ENCODE data around the gene MXRA8.
"Not testable (repeated sequence)": the region's sequence is repeated elsewhere in the genome, so short reads cannot be mapped to it uniquely, and the experiment has no call there.

Gene MXRA8

DNA sequence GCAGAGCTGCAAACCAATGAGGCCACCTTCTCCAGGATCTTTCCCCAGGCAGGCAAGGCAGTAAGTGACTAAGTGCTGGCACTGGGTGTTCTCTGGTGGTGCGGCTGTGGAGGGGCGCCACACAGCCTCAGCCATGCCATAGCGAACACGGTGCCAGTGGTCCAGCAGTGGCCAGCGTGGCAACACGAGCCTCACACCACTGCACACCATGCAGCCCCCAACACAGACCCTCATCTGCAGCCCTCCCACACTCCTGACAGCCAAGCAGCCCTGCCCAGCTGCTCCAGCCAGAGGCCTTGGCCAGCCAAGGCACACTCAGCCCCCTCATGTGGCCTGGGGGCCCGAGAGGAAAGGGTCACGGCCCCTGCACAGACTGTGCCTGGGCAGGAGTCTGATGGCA lies 36.9 kb downstream of the MXRA8 start:
- H3K36me3 ChIP-seq (ENCODE audit: control insufficient read depth, insufficient read depth, low read length, severe bottlenecking), result peaks cover 15% of the 10 kb centered on the region
- H3K9me3 ChIP-seq (ENCODE audit: control insufficient read depth, low read length), result no peaks in the 10 kb centered on the region
- H3K27me3 ChIP-seq (replicated peaks; ENCODE audit: control insufficient read depth, insufficient read depth, low read length), result no peaks in the 10 kb centered on the region
- peak overlapping the region; percentile 39 for H3K9ac ChIP-seq (ENCODE audit: low read length)
- H3K4me1 ChIP-seq (ENCODE audit: control insufficient read depth, insufficient read depth, low read length), result peaks cover 44% of the 10 kb centered on the region
- no peak overlapping the region for H3K4me3 ChIP-seq (ENCODE audit: low read length)
- DNase-seq (ENCODE audit: low read depth), result no peak

GRCh38 chr1:1320666-1321448 lies 37.5 kb downstream of the MXRA8 start:
- Histone ChIP-seq H3K9me3 (ENCODE audit: control insufficient read depth, low read length) (no peaks in the 10 kb centered on the region), H3K4me1 (ENCODE audit: control insufficient read depth, insufficient read depth, low read length) (peaks cover 42% of the 10 kb centered on the region), H3K9ac (ENCODE audit: low read length) (peak overlapping the region; percentile 39), H3K36me3 (ENCODE audit: control insufficient read depth, insufficient read depth, low read length, severe bottlenecking) (peaks cover 15% of the 10 kb centered on the region), H3K4me3 (ENCODE audit: low read length) (no peak overlapping the region), H3K27me3 (replicated peaks; ENCODE audit: control insufficient read depth, insufficient read depth, low read length) (no peaks in the 10 kb centered on the region)
- DNase-seq (ENCODE audit: low read depth), result no peak

DNA sequence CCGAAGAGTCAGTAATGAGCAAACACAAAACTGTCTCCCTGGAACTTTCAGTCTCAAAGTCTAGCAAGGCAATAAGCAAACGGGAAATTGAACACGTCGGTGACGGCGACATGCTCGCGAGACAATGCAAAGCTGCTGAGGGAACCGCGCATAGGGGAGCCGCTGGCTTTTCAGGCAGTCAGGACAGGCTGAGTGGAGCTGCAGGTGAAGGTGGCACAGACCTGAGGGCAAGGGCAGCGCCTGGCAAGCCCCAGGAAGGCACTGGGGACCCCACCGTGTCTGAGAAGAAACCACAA lies 38.8 kb downstream of the MXRA8 start:
- Histone ChIP-seq H3K4me1 (ENCODE audit: control insufficient read depth, insufficient read depth, low read length) (peaks cover 34% of the 10 kb centered on the region), H3K27me3 (replicated peaks; ENCODE audit: control insufficient read depth, insufficient read depth, low read length) (no peaks in the 10 kb centered on the region), H3K36me3 (ENCODE audit: control insufficient read depth, insufficient read depth, low read length, severe bottlenecking) (peaks cover 19% of the 10 kb centered on the region), H3K9ac (ENCODE audit: low read length) (no peak overlapping the region), H3K4me3 (ENCODE audit: low read length) (no peak overlapping the region), H3K9me3 (ENCODE audit: control insufficient read depth, low read length) (no peaks in the 10 kb centered on the region)
- no peak for DNase-seq (ENCODE audit: low read depth)

DNA sequence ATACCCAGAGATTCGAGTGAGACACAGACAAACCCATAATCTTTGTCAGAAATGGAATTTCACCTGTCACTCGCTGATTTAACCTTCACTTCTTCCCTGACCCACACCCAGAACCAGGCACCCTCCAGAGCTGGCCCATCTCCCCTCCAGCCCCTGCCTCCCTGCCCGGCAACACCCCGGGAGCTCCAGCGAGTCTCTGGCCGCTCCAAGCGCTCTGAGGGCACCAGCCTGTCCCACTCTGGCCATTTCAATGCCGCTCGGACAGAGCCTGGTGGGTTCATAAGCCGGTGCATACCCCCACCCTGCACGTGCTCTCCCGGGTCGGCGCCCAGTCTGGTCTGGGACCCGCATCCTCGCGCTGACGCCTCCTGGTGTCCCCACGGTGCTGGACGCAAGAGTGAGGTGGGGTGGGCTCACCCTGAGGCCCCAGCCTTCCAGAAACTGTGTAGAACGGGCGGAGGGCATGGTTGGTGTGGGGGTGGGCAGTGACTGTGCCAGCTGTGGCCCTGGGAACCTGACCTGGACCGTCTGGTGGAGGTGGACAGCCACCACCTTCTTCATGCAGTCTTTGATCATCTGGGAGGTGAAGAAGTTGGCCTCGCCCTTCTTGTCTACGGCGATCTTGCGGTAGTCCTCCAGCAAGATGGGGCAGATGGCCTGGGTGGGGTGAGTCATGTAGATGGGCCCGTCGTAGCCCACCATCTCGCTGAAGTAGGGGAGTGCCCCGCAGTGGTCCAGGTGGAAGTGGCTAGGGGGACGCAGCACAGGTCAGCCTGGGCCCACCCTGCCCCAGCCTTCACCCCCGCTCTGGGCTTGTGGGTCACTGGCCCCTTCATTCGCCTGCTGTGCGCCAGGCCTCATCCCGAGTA lies 39.3 kb downstream of the MXRA8 start:
- Histone ChIP-seq H3K27me3 (replicated peaks; ENCODE audit: control insufficient read depth, insufficient read depth, low read length) (no peaks in the 10 kb centered on the region), H3K4me3 (ENCODE audit: low read length) (no peak overlapping the region), H3K9ac (ENCODE audit: low read length) (peak overlapping the region; percentile 39), H3K36me3 (ENCODE audit: control insufficient read depth, insufficient read depth, low read length, severe bottlenecking) (peaks cover 25% of the 10 kb centered on the region), H3K9me3 (ENCODE audit: control insufficient read depth, low read length) (no peaks in the 10 kb centered on the region), H3K4me1 (ENCODE audit: control insufficient read depth, insufficient read depth, low read length) (peaks cover 34% of the 10 kb centered on the region)
- DNase-seq (ENCODE audit: low read depth), result no peak

DNA sequence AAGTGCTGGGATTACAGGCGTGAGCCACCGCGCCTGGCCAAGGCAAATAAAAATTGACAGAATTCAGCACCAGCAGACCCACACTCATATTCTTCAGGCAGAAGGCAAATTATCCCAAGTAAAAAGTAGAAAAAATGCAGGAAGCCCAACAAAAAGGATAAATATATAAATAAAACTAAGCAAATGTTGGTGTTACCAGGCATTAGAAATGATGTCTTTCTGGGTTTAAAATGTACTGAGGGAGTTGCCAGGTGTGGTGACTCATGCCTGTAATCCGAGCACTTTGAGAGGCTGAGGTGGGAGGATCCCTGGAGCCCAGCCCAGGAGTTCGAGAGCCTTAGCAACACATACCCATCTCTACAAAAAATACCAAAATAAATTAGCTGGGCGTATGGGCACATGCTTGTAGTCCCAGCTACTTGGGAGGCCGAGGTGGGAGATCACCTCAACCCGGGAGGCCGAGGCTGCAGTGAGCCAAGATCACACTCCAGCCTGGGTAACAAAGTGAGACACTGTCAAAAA lies 40.2 kb downstream of the MXRA8 start:
- no peaks in the 10 kb centered on the region for H3K9me3 ChIP-seq (ENCODE audit: control insufficient read depth, low read length)
- H3K27me3 ChIP-seq (replicated peaks; ENCODE audit: control insufficient read depth, insufficient read depth, low read length), result no peaks in the 10 kb centered on the region
- peaks cover 34% of the 10 kb centered on the region for H3K36me3 ChIP-seq (ENCODE audit: control insufficient read depth, insufficient read depth, low read length, severe bottlenecking)
- peak overlapping the region; percentile 39 for H3K9ac ChIP-seq (ENCODE audit: low read length)
- no peak overlapping the region for H3K4me3 ChIP-seq (ENCODE audit: low read length)
- peak; percentile 93 for DNase-seq (ENCODE audit: low read depth)
- peaks cover 30% of the 10 kb centered on the region for H3K4me1 ChIP-seq (ENCODE audit: control insufficient read depth, insufficient read depth, low read length)

DNA sequence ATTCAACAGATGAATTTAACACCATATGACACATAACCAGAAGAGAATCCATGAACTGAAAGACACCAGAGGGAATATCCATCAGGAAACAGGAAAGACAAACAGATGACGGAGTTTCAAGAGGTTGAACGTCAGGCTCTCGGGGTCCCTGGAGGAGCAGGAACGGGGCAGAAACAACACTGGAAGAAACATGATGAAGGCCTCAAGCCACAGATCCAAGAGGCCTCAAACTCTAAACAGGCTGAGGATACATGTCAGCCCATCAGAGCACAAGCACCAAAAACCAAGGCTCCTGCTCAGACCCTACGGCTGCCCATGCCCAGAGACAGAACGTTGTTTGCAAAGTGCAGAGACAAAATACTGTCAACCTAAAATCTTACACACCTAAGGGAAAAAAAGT lies 40.9 kb downstream of the MXRA8 start:
- no peaks in the 10 kb centered on the region for H3K9me3 ChIP-seq (ENCODE audit: control insufficient read depth, low read length)
- H3K27me3 ChIP-seq (replicated peaks; ENCODE audit: control insufficient read depth, insufficient read depth, low read length), result no peaks in the 10 kb centered on the region
- peaks cover 41% of the 10 kb centered on the region for H3K36me3 ChIP-seq (ENCODE audit: control insufficient read depth, insufficient read depth, low read length, severe bottlenecking)
- H3K9ac ChIP-seq (ENCODE audit: low read length), result no peak overlapping the region
- no peak for DNase-seq (ENCODE audit: low read depth)
- no peak overlapping the region for H3K4me3 ChIP-seq (ENCODE audit: low read length)
- peaks cover 27% of the 10 kb centered on the region for H3K4me1 ChIP-seq (ENCODE audit: control insufficient read depth, insufficient read depth, low read length)

DNA sequence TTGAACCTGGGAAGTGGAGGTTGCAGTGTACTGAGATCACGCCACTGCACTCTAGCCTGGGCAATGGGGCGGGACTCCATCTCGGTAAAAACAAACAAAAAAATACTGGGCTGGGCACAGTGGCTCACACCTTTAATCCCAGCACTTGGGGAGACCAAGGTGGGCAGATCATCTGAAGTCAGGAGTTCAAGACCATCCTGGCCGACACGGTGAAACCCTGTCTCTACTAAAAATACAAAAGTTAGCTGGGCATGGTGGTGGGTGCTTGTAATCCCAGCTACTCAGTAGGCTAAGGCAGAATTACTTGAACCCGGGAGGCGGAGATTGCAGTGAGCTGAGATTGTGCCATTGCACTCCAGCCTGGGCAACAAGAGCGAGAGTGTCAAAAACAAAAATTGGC lies 42.2 kb downstream of the MXRA8 start:
- not testable (repeated sequence) for H3K27me3 ChIP-seq (replicated peaks; ENCODE audit: control insufficient read depth, insufficient read depth, low read length); H3K4me3 ChIP-seq (ENCODE audit: low read length); H3K9me3 ChIP-seq (ENCODE audit: control insufficient read depth, low read length); DNase-seq (ENCODE audit: low read depth); H3K9ac ChIP-seq (ENCODE audit: low read length)
- H3K4me1 ChIP-seq (ENCODE audit: control insufficient read depth, insufficient read depth, low read length), result peaks cover 23% of the 10 kb centered on the region
- H3K36me3 ChIP-seq (ENCODE audit: control insufficient read depth, insufficient read depth, low read length, severe bottlenecking), result peaks cover 51% of the 10 kb centered on the region

DNA sequence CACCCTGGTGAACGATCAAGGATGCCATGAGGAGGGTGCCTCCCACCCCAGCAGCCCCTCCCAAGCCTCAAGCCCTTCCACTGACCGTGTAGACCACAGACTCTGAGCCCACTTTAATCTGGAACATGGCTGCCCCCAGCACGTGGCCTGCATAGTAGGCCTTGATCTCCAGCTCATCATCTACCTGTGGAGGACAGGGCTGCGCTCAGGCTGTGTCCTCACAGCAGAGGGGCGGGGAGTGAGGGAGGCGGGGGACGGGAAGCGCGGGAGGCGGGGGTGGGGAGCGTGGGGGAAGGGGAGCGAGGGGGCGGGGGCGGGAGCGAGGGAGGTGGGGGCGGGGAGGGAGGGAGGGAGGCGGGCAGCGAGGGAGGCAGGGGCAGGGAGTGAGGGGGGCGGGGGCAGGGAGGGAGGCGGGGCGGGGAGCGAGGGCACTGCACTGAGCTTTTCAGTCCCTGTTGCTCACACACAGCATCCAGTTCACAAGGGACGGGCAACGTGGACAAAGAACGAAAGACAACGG lies 42.9 kb downstream of the MXRA8 start:
- Histone ChIP-seq H3K27me3 (replicated peaks; ENCODE audit: control insufficient read depth, insufficient read depth, low read length) (no peaks in the 10 kb centered on the region), H3K9me3 (ENCODE audit: control insufficient read depth, low read length) (no peaks in the 10 kb centered on the region), H3K4me3 (ENCODE audit: low read length) (no peak overlapping the region), H3K36me3 (ENCODE audit: control insufficient read depth, insufficient read depth, low read length, severe bottlenecking) (peaks cover 57% of the 10 kb centered on the region), H3K4me1 (ENCODE audit: control insufficient read depth, insufficient read depth, low read length) (peaks cover 17% of the 10 kb centered on the region), H3K9ac (ENCODE audit: low read length) (no peak overlapping the region)
- DNase-seq (ENCODE audit: low read depth), result no peak

DNA sequence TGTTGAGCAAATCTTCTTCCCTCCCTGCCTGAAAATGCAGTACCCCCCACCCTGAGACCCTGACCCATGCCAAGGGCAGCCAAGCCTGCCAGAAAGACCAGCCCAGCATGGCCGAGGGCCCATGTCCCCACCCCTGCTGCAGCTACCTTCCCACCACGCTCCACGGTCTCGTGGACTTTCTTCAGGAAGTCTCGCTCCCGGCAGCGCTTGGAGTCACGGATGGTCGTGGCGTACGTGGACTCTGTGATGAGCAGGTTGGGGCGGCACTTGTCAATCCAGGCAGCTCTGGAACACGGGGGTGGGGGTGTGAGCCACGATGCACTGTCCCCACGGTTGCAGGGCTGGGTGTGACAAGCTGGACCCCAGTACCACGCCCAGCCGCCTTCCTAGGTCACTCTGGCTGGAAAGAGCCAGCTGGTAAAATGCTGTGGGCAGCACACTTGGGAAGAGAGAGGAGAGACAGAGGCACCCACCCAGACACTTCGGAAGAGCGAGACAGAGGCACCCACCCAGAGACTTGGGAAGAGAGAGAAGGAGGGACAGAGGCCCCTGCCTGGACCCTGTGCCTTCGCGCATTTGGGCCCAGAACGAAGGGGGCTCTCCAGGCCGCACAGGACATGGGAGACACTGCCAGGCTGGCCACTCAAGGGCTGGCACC lies 43.5 kb downstream of the MXRA8 start:
- H3K27me3 ChIP-seq (replicated peaks; ENCODE audit: control insufficient read depth, insufficient read depth, low read length), result no peaks in the 10 kb centered on the region
- H3K36me3 ChIP-seq (ENCODE audit: control insufficient read depth, insufficient read depth, low read length, severe bottlenecking), result peaks cover 60% of the 10 kb centered on the region
- no peak overlapping the region for H3K4me3 ChIP-seq (ENCODE audit: low read length)
- DNase-seq (ENCODE audit: low read depth), result no peak
- H3K4me1 ChIP-seq (ENCODE audit: control insufficient read depth, insufficient read depth, low read length), result peaks cover 17% of the 10 kb centered on the region
- H3K9ac ChIP-seq (ENCODE audit: low read length), result no peak overlapping the region
- no peaks in the 10 kb centered on the region for H3K9me3 ChIP-seq (ENCODE audit: control insufficient read depth, low read length)

- no peak overlapping the region for H3K4me3 ChIP-seq (ENCODE audit: low read length)
- no peaks in the 10 kb centered on the region for H3K27me3 ChIP-seq (replicated peaks; ENCODE audit: control insufficient read depth, insufficient read depth, low read length)
- no peak overlapping the region for H3K9ac ChIP-seq (ENCODE audit: low read length)
- peaks cover 23% of the 10 kb centered on the region for H3K4me1 ChIP-seq (ENCODE audit: control insufficient read depth, insufficient read depth, low read length)
- no peaks in the 10 kb centered on the region for H3K9me3 ChIP-seq (ENCODE audit: control insufficient read depth, low read length)
- DNase-seq (ENCODE audit: low read depth), result no peak
- peaks cover 56% of the 10 kb centered on the region for H3K36me3 ChIP-seq (ENCODE audit: control insufficient read depth, insufficient read depth, low read length, severe bottlenecking)
These were observed 44.1 kb downstream of the MXRA8 start for GRCh38 chr1:1314237-1314586.
